Pancreas (tissue), 10 donors: ENCODE results near the gene POLD1. TPM values are rescaled to one million over a fixed set of nuclear protein-coding genes. Genes with fewer than 3 reads are reported as not detected.

ENCODE experiments used
- ATAC-seq, 4 donors: fragments of 200-7000 bp; cut with Tn5 transposase; one replicate each; pipeline versions ENCODE4 v1.8.0 to v1.9.1; 2020; ENCODE audit warnings: mild to moderate bottlenecking in 4 of 4, moderate library complexity in 4 of 4
- DNase-seq, 6 donors: peaks; one replicate each; pipeline ENCODE4 v3.0.0-alpha.2; 2020
- FAIRE-seq: peaks from 2 replicates; lab custom pipeline; 2012; peaks lifted over from hg19 to GRCh38; lab: Jason Lieb, UNC
- H3K27ac ChIP-seq, 4 donors: fragments of 200-600 bp; sonication (generic); 1 replicate in 3 of 4; 2 replicates in 1 of 4; pipeline versions ENCODE4 v1.5.0 to v1.8.0; 2020
- H3K27me3 ChIP-seq, 4 donors: fragments of 200-600 bp; one replicate each; pipeline ENCODE4 v1.8.0; 2021
- H3K36me3 ChIP-seq, 3 donors: fragments of 200-600 bp; sonication (generic) in 1 of 3; one replicate each; pipeline versions ENCODE4 v1.5.0 to v1.8.0; 2020 to 2021
- H3K4me1 ChIP-seq, 3 donors: fragments of 200-600 bp; one replicate each; pipeline ENCODE4 v1.8.0; 2021
- H3K4me3 ChIP-seq, 4 donors: fragments of 200-600 bp; sonication (generic) in 2 of 4; one replicate each; pipeline versions ENCODE4 v1.5.0 to v1.8.0; 2020 to 2021
- H3K9me3 ChIP-seq, 4 donors: fragments of 200-600 bp; one replicate each; pipeline ENCODE4 v1.8.0; 2021
- WGBS, 2 donors: extraction: QIAGEN DNeasy Blood & Tissue Kit; methylation state at CpG; one replicate each; pipeline ENCODE4 v1.1.7; 2013; 5-methylcytosine and 5-hydroxymethylcytosine counted together
- intact Hi-C, 3 donors: fragments of 100-400 bp; cut with DNase I; formaldehyde crosslinking; loops; one replicate each; pipeline versions ENCODE4 v1.11.1 to v1.14.2; 2022
- polyA plus RNA-seq, 2 donors: library from polyadenylated mRNA; stranded (reverse); fragments of 200-250 nt; gene quantifications; one replicate each; pipeline ENCODE4 v1.2.3, GENCODE V29; 2013
- total RNA-seq, 6 donors: library from RNA; stranded (reverse); fragmentation: NEBNext Ultra II Directional in 4 of 6; extraction: Animal tissue kit (Norgen Biotek cat#: 25700) in 4 of 6; gene quantifications; one replicate each; pipeline versions ENCODE4 v1.2.1 to v1.2.4, GENCODE V29; 2021 to 2023
- TF ChIP-seq, protein P1 (sequence below), 4 donors: fragments of 200-600 bp; sonication (generic) in 3 of 4; IDR thresholded peaks; one replicate each; pipeline versions ENCODE4 v1.5.0 to v1.8.0; 2021; ENCODE audit warnings: antibody characterized with exemption in 4 of 4
- donor health status: healthy with polysubstance abuse.
- donor health status: DM: no; HTN: no; CAD: no; lungs with moderate emphysema.
- donor health status: DM: no; HTN: no; CAD: no.
- donor health status: control.
- donor health status: control.
- donor health status: Bipolar disorder and iron deficiency.
- donor health status: DM: yes; HTN: yes; CAD: no.
- donor health status: DM: no; HTN: no; CAD: no.
- donor health status: DM: no; HTN: no; CAD: no.
- donor health status: DM: yes; HTN: yes; CAD: no.

POLD1 gene
- total and polyA plus RNA-seq, 8 donors, result 9.5 to 45.5 (median 13.7) TPM

DNA sequence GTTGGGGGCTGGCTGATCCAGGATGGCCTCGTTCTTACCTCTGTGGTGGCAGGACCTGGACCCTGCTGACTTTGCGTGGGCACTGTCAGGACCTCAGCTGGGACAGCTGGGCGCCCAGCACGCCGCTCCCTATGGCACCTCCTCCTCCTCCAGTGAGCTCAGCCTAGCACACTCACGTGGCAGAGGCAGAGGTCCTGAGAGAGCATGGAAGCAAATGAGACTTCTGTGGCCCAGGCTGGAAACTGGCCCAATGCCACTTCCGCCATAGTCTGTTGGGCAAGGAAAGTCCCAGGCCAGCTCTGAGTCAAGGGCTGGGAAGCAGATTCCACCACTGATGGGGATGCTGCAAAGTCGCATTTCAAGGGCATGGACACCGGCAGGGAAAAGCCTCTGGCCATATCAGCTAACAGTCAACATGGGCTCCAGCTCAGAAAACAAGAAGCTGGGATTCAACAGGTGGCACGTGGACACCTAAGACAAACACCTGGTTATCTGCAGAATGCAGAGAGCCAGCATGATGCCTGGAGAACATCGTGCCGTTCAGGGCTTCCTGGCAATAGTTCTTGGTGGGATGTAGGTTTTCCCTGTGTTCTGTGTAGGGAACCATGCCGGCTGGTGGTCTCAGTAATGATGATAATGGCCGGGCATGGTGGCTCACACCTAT, 65.2 kb downstream of the POLD1 start:
- FAIRE-seq (no peak), DNase-seq (no peak), ATAC-seq (no peak)
- Histone ChIP-seq H3K4me1 (no peaks in the 10 kb centered on the region), H3K27me3 (no peaks in the 10 kb centered on the region), H3K36me3 (no peaks in the 10 kb centered on the region), H3K4me3 (no peak overlapping the region), H3K9me3 (no peaks in the 10 kb centered on the region), H3K27ac (no peak overlapping the region)
- intact Hi-C loops, result no loop called here
- WGBS, 2 donors, result 50 to 55% methylated on average over 14 of the region's 14 CpGs
- TF ChIP-seq, protein P1, sequence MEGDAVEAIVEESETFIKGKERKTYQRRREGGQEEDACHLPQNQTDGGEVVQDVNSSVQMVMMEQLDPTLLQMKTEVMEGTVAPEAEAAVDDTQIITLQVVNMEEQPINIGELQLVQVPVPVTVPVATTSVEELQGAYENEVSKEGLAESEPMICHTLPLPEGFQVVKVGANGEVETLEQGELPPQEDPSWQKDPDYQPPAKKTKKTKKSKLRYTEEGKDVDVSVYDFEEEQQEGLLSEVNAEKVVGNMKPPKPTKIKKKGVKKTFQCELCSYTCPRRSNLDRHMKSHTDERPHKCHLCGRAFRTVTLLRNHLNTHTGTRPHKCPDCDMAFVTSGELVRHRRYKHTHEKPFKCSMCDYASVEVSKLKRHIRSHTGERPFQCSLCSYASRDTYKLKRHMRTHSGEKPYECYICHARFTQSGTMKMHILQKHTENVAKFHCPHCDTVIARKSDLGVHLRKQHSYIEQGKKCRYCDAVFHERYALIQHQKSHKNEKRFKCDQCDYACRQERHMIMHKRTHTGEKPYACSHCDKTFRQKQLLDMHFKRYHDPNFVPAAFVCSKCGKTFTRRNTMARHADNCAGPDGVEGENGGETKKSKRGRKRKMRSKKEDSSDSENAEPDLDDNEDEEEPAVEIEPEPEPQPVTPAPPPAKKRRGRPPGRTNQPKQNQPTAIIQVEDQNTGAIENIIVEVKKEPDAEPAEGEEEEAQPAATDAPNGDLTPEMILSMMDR (IDR thresholded peaks at IDR 0.05), result no peak

- H3K4me3 ChIP-seq, result no peak overlapping the region
- intact Hi-C loops, result no loop called here
- H3K4me1 ChIP-seq, result no peaks in the 10 kb centered on the region
- no peaks in the 10 kb centered on the region for H3K36me3 ChIP-seq
- 36 to 61% methylated on average over 30 of the region's 30 CpGs for WGBS, 2 donors
- H3K27ac ChIP-seq, result no peak overlapping the region
- no peak for FAIRE-seq
- TF ChIP-seq, protein P1 (IDR thresholded peaks at IDR 0.05), result no peak
- H3K27me3 ChIP-seq, result no peaks in the 10 kb centered on the region
- ATAC-seq, result no peak
- H3K9me3 ChIP-seq, result no peaks in the 10 kb centered on the region
- DNase-seq, result no peak
These were observed 66.4 kb downstream of the POLD1 start for GRCh38 chr19:50450369-50451222.

- FAIRE-seq (no peak), DNase-seq (no peak), ATAC-seq (no peak)
- H3K9me3 ChIP-seq, result no peaks in the 10 kb centered on the region
- TF ChIP-seq, protein P1 (IDR thresholded peaks at IDR 0.05), result no peak
- intact Hi-C loops, result no loop called here
- H3K36me3 ChIP-seq, result no peaks in the 10 kb centered on the region
- H3K27ac ChIP-seq, result no peak overlapping the region
- WGBS, 2 donors, result 37 to 39% methylated on average over 12 to 13 of the region's 13 CpGs
- no peaks in the 10 kb centered on the region for H3K27me3 ChIP-seq
- H3K4me1 ChIP-seq, result no peaks in the 10 kb centered on the region
- H3K4me3 ChIP-seq, result no peak overlapping the region
These were observed 67.0 kb downstream of the POLD1 start for GRCh38 chr19:50451223-50451534.

- Histone ChIP-seq H3K9me3 (no peaks in the 10 kb centered on the region), H3K27ac (no peak overlapping the region), H3K4me3 (no peak overlapping the region), H3K27me3 (peaks cover 0 to 2% (median 0%) of the 10 kb centered on the region in 4 donors), H3K4me1 (no peaks in the 10 kb centered on the region), H3K36me3 (no peaks in the 10 kb centered on the region)
- intact Hi-C loops, result no loop called here
- 91 to 98% methylated on average over 3 of the region's 3 CpGs for WGBS, 2 donors
- DNase-seq, result no peak
- no peak for ATAC-seq
- no peak for FAIRE-seq
- TF ChIP-seq, protein P1 (IDR thresholded peaks at IDR 0.05), result no peak
These were observed 69.1 kb downstream of the POLD1 start for GRCh38 chr19:50453243-50453642.

DNA sequence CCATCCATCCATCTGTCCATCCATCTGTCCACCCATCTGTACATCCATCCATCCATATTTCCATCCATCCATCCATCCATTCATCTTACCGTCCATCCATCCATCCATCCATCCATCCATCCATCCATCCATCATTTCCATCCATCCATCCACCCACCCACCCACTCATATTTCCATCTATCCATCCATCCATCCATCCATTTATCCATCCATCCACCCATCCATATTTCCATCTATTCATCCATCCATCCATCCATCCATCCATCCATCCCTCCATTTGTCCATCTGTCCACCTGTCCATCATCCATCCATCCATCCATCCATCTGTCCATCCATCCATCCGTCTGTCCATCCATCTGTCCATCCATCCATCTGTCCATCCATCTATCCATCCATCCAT, 71.8 kb downstream of the POLD1 start:
- no peak for ATAC-seq
- H3K4me1 ChIP-seq, result no peaks in the 10 kb centered on the region
- WGBS, 2 donors, result 38 to 52% methylated on average over 2 of the region's 2 CpGs
- H3K27me3 ChIP-seq, result peaks cover 0 to 7% (median 0%) of the 10 kb centered on the region in 4 donors
- no peak overlapping the region for H3K27ac ChIP-seq
- no peak for FAIRE-seq
- TF ChIP-seq, protein P1 (IDR thresholded peaks at IDR 0.05), result no peak
- no peaks in the 10 kb centered on the region for H3K9me3 ChIP-seq
- no peak overlapping the region for H3K4me3 ChIP-seq
- H3K36me3 ChIP-seq, result no peaks in the 10 kb centered on the region
- intact Hi-C loops, result loop anchor here in 1 of 3 donors (5.0 kb wide), 1 partner anchor 84 kb away; no protein-coding TSS in a partner anchor
- DNase-seq, result no peak
